ENCODE measurements around the gene EIF5. TPM values are rescaled to one million over a fixed set of nuclear protein-coding genes. Genes with fewer than 3 reads are reported as not detected.

EIF5 gene
- total RNA-seq, 1 experiment from 2014 or later = 356 TPM

GRCh38 chr14:103319422-103319821, 14.6 kb upstream of the EIF5 start:
- peak overlapping the region in 1 of 3 experiments; percentile 77; a peak in 1 of 7 replicates for H3K27ac Mint-ChIP-seq
- no CpG with 5 or more reads among the region's 7 CpGs for WGBS (ENCODE audit: extremely low coverage, insufficient read length, low lambda C conversion rate)

More at GRCh38 chr14:103319422-103319821, 14.6 kb upstream of the EIF5 start:
- Mint-ChIP-seq H3K36me3 (ENCODE audit: insufficient read depth in 1 of 3, low read depth in 3 of 3) (no peaks in the 10 kb centered on the region), H3K9me3 (no peaks in the 10 kb centered on the region; a peak in 1 of 5 replicates), H3K4me1 (peaks cover 27 to 34% of the 10 kb centered on the region in 2 experiments), H3K27me3 (ENCODE audit: low read depth) (no peaks in the 10 kb centered on the region; the same call in 1 of the 2 replicates), H3K4me3 (no peak overlapping the region)
- no peak overlapping the region for H3K23ac ChIP-seq (ENCODE audit: insufficient read length, low read depth, low read length)
- no peak for TF ChIP-seq CTCF (conservative IDR thresholded peaks at IDR 0.05)
- no peak overlapping the region for H3K27ac ChIP-seq (ENCODE audit: insufficient read length, low read depth, low read length)
- H3K27me3 ChIP-seq (ENCODE audit: insufficient read depth, low read length) = no peaks in the 10 kb centered on the region
- H3K23me2 ChIP-seq (ENCODE audit: insufficient read length, low read depth, low read length, poor library complexity, severe bottlenecking) = no peaks in the 10 kb centered on the region
- no peak overlapping the region for H4K5ac ChIP-seq (ENCODE audit: insufficient read length, low read depth, low read length)
- no peak overlapping the region for H2BK120ac ChIP-seq (ENCODE audit: low read depth, low read length, poor library complexity, severe bottlenecking)
- H2AK5ac ChIP-seq (ENCODE audit: insufficient read length, low read length) = no peak overlapping the region
- H3K56ac ChIP-seq (ENCODE audit: insufficient read length, low read depth, low read length) = no peak overlapping the region
- no peak overlapping the region for H2BK5ac ChIP-seq (ENCODE audit: insufficient read length, low read length)
- H2BK12ac ChIP-seq (ENCODE audit: insufficient read length, low read depth, low read length) = no peak overlapping the region
- H3K9ac ChIP-seq (ENCODE audit: extremely low read depth, insufficient read length, low read length) = no peak overlapping the region
- no peaks in the 10 kb centered on the region for H3K79me2 ChIP-seq (ENCODE audit: insufficient read depth, low read length)
- no peaks in the 10 kb centered on the region for H3K9me3 ChIP-seq (ENCODE audit: control insufficient read depth, low read depth, low read length)
- no peak overlapping the region for H3K4me2 ChIP-seq (ENCODE audit: insufficient read depth, insufficient read length, low read length)
- DNase-seq = no peak
- H3K79me1 ChIP-seq (ENCODE audit: insufficient read depth, low read depth, low read length, poor library complexity, severe bottlenecking) = no peaks in the 10 kb centered on the region
- no peak overlapping the region for H2AFZ ChIP-seq (ENCODE audit: low read length)
- no peak overlapping the region for H3K18ac ChIP-seq (ENCODE audit: insufficient read length, low read depth, low read length)
- no peak overlapping the region for H2BK15ac ChIP-seq (ENCODE audit: low read depth, low read length)
- no peak overlapping the region for H3K14ac ChIP-seq (ENCODE audit: insufficient read depth, low read length)
- no peak overlapping the region for H2BK20ac ChIP-seq (ENCODE audit: low read depth, low read length, poor library complexity, severe bottlenecking)
- no peak overlapping the region for H4K8ac ChIP-seq (replicated peaks; ENCODE audit: insufficient read length, low read depth, low read length)
- peaks cover 7% of the 10 kb centered on the region for H3K4me1 ChIP-seq (ENCODE audit: insufficient read depth, low read length)
- no peak overlapping the region for H3T11ph ChIP-seq (ENCODE audit: low read length)
- H4K20me1 ChIP-seq (ENCODE audit: control insufficient read depth, insufficient read depth, insufficient read length) = no peaks in the 10 kb centered on the region
- H4K91ac ChIP-seq (ENCODE audit: insufficient read length, low read depth, low read length) = no peak overlapping the region
- no peak overlapping the region for H3K4ac ChIP-seq (ENCODE audit: low read depth, low read length)

Data from H9 (cell line).